ENCODE data around the gene FUBP3. TPM values are rescaled to one million over a fixed set of nuclear protein-coding genes. Genes with fewer than 3 reads are reported as not detected.

Gene FUBP3
- total RNA-seq, 1 donor from 2014 or later, result 22.6 TPM

DNA sequence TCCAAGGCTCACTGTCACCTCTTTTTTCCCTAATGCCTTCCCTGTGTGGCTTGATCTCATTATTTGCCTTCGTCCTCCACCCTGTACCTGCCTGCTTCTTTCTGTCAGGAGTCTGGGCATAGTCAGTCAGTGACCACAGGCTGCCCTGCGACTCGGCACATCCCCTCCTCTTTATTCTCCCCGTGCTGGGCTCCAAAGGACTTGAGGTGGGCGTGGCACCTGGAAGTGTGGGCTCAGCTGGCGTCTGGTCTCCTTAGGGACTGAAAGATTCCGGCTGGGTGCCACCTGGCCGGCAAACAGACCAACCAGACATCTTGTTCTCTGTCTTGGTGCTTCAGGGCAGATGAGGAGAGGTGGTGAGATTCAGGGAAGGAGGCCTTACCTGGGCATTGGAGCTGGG lies 55.4 kb downstream of the FUBP3 start:
- Histone ChIP-seq H3K27me3 (ENCODE audit: low read depth) (no peaks in the 10 kb centered on the region), H3K4me3 (no peak overlapping the region), H3K27ac (replicated peaks) (no peak overlapping the region), H3K36me3 (peaks cover 84% of the 10 kb centered on the region), H3K4me1 (peaks cover 26% of the 10 kb centered on the region), H3K9me3 (replicated peaks) (no peaks in the 10 kb centered on the region)
- DNase-seq, result no peak
- TF ChIP-seq CTCF (IDR thresholded peaks at IDR 0.05; ENCODE audit: borderline replicate concordance), result no peak
- intact Hi-C loops (cut with micrococcal nuclease), result no loop called here

- intact Hi-C loops (cut with micrococcal nuclease), result no loop called here
- peaks cover 79% of the 10 kb centered on the region for H3K36me3 ChIP-seq
- peaks cover 21% of the 10 kb centered on the region for H3K4me1 ChIP-seq
- no peak overlapping the region for H3K27ac ChIP-seq (replicated peaks)
- no peaks in the 10 kb centered on the region for H3K9me3 ChIP-seq (replicated peaks)
- DNase-seq, result no peak
- no peaks in the 10 kb centered on the region for H3K27me3 ChIP-seq (ENCODE audit: low read depth)
- H3K4me3 ChIP-seq, result no peak overlapping the region
- TF ChIP-seq CTCF (IDR thresholded peaks at IDR 0.05; ENCODE audit: borderline replicate concordance), result no peak
These were observed 55.9 kb downstream of the FUBP3 start for GRCh38 chr9:130635306-130635705.

DNA sequence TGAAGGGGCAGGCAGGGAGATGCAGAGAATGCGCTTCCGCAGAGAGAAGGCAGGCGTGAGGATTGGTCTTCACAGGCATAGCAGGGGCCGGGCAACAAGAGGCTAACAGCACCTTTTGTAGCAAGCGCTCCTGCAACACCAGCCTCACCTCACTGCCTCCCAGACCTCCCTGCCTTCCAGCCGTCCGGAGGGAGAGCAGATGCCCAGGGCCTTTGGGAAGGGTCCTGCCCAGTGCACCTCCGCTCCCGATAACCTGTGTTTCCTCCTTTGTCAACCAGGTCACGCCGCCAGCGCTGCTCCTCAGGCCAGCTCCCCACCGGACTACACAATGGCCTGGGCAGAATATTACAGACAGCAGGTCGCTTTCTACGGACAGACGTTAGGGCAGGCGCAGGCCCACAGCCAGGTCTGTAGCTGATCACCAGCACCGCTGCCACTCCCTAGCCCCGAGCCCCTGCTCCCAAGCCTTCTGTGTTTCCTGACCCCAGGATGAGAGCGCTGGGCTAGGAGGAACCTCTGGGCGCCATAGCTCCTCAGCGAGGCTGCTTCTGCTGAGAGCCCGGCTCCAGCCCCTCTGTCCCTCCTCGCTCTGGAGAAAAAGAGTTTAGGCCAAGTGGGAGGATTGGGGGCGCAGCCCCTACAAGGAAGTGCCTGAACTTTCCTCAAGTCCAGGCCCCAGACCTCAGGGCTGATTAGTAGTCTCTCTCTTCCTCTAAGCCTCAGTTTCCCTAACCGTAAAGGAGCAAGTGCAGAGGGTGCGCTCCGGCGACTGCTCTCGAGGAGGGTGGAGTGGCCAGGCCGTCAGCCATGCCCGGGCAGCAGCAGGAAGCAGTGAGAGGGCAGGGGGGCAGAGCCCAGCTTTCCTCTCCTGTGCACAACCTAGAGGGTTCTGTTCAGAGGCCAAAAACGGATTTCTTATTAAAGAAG lies 56.6 kb downstream of the FUBP3 start:
- Histone ChIP-seq H3K36me3 (peaks cover 72% of the 10 kb centered on the region), H3K4me3 (no peak overlapping the region), H3K9me3 (replicated peaks) (no peaks in the 10 kb centered on the region), H3K27me3 (ENCODE audit: low read depth) (no peaks in the 10 kb centered on the region), H3K4me1 (peaks cover 14% of the 10 kb centered on the region), H3K27ac (replicated peaks) (no peak overlapping the region)
- TF ChIP-seq CTCF (IDR thresholded peaks at IDR 0.05; ENCODE audit: borderline replicate concordance), result no peak
- DNase-seq, result no peak
- intact Hi-C loops (cut with micrococcal nuclease), result no loop called here

GRCh38 chr9:130636648-130637020 lies 57.3 kb downstream of the FUBP3 start:
- Histone ChIP-seq H3K27me3 (ENCODE audit: low read depth) (no peaks in the 10 kb centered on the region), H3K9me3 (replicated peaks) (no peaks in the 10 kb centered on the region), H3K4me3 (no peak overlapping the region), H3K36me3 (peaks cover 66% of the 10 kb centered on the region), H3K4me1 (peaks cover 7% of the 10 kb centered on the region), H3K27ac (replicated peaks) (no peak overlapping the region)
- TF ChIP-seq CTCF (IDR thresholded peaks at IDR 0.05; ENCODE audit: borderline replicate concordance), result no peak
- DNase-seq, result no peak
- intact Hi-C loops (cut with micrococcal nuclease), result no loop called here

DNA sequence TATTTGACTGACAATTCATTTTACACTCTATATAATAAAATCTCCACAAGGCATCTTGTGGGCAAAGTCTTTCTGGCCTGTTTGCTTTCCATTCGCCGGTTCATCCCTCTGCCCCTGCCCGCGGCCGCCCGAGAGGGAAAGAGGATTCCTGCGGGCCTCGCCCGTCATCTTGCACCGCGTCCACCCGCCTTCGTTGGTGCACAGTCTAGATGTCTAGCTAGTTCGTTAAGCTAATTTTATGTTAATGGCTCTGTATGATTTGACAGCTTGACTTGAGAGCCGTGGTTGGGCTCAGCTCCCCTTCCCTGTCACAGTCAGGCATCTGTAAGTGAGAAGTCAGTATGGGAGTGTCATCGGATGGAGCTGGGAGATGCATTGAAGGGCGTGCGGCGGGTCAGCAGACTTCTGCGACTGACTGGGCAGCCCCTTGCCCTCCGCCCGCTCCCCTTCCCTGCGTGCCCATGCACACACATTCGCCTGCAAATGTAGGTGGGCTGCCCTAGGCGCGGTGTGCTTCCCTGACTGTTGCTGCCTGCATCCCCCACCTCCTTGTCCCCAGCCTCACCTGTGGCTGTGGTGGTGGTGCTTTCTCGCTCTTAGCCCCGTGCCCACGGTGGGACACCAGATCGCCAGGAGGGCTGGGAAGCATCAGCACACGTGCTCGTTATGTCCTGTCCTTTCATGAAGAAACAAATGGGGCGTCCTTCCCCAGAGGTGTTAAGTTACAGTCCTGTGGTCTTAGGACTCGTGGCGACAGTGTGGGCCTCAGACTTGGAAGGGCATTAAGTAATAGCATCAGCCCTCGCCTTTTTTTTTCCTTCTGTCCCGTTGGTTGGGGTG lies 59.1 kb downstream of the FUBP3 start:
- H3K36me3 ChIP-seq, result peaks cover 47% of the 10 kb centered on the region
- no peak overlapping the region for H3K4me3 ChIP-seq
- DNase-seq, result no peak
- H3K4me1 ChIP-seq, result no peaks in the 10 kb centered on the region
- H3K9me3 ChIP-seq (replicated peaks), result no peaks in the 10 kb centered on the region
- intact Hi-C loops (cut with micrococcal nuclease), result no loop called here
- no peak overlapping the region for H3K27ac ChIP-seq (replicated peaks)
- no peak for TF ChIP-seq CTCF (IDR thresholded peaks at IDR 0.05; ENCODE audit: borderline replicate concordance)
- no peaks in the 10 kb centered on the region for H3K27me3 ChIP-seq (ENCODE audit: low read depth)
